Fibroblast of lung (primary cell): Measurements from ENCODE around the gene RBMY1D.
"Not testable (repeated sequence)": the region's sequence is repeated elsewhere in the genome, so short reads cannot be mapped to it uniquely, and the experiment has no call there.

Source experiments
- CTCF ChIP-seq, 2 donors: IDR thresholded peaks in 1 of 2; conservative IDR thresholded peaks in 1 of 2; 1 replicate in 1 of 2; 2 replicates in 1 of 2; pipeline ENCODE4 v1.5.1; 2011 to 2012; ENCODE audit warnings: low read length in 2 of 2, control low read depth in 1 of 2, inconsistent platforms in 1 of 2, low read depth in 1 of 2, mild to moderate bottlenecking in 1 of 2
- EZH2 ChIP-seq: IDR thresholded peaks from 2 replicates; pipeline ENCODE4 v1.5.1; 2012; ENCODE audit warnings: low read length, control low read depth, mild to moderate bottlenecking; ENCODE audit errors: missing control alignments

GRCh38 chrY:21917932-21918331 lies 23.6 kb upstream of the RBMY1D start, which contains the start of gene RBMY1E:
- not testable (repeated sequence) for TF ChIP-seq CTCF (conservative IDR thresholded peaks at IDR 0.05 in 1 of 2, IDR thresholded peaks at IDR 0.05 in 1 of 2; ENCODE audit: low read depth in 1 of 2, low read length in 2 of 2); EZH2
